GM06990 (cell line): ENCODE results near the gene SFXN1.

Experiments
- DNase-seq: peaks from one replicate; pipeline ENCODE4 v3.0.0-alpha.2; 2011; ENCODE audit not compliant: insufficient read length; ENCODE audit errors: extremely low read depth
- H3K27me3 ChIP-seq: replicated peaks from 2 replicates; pipeline ENCODE4 v1.6.0; 2011; ENCODE audit warnings: low read length; ENCODE audit not compliant: control insufficient read depth, insufficient read depth
- H3K36me3 ChIP-seq: 2 replicates; pipeline ENCODE4 v1.5.1; 2011; ENCODE audit warnings: low read length; ENCODE audit not compliant: control insufficient read depth, insufficient read depth
- H3K4me3 ChIP-seq: replicated peaks from 2 replicates; pipeline ENCODE4 v1.5.1; 2011; ENCODE audit warnings: low read depth, mild to moderate bottlenecking, control low read depth, low read length
- TF ChIP-seq, protein P1 (sequence below): IDR thresholded peaks from 2 replicates; pipeline ENCODE4 v1.5.1; 2011; ENCODE audit warnings: low read length, control low read depth, mild to moderate bottlenecking, inconsistent platforms; ENCODE audit not compliant: insufficient read depth, poor library complexity, severe bottlenecking

Gene SFXN1

DNA sequence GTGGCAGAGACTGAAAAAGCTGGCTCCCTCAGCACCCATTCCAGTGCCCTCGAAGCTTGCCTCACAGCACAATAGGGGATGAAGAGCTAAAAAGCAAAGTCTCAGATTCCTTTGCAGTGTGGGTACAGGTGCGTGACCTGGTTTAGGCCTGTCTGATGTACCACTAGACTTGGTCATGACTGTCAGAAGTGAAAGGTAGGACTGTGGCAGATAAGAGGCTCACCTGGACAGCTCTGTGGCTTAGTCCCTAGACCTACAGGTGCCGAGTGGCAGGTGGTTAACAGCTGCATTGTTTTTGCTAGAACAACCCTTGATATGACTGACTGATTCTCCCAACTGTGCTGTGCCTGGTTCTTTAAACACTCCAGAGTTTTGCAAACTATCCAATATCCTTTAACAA lies 14.7 kb upstream of the SFXN1 start:
- TF ChIP-seq, protein P1, sequence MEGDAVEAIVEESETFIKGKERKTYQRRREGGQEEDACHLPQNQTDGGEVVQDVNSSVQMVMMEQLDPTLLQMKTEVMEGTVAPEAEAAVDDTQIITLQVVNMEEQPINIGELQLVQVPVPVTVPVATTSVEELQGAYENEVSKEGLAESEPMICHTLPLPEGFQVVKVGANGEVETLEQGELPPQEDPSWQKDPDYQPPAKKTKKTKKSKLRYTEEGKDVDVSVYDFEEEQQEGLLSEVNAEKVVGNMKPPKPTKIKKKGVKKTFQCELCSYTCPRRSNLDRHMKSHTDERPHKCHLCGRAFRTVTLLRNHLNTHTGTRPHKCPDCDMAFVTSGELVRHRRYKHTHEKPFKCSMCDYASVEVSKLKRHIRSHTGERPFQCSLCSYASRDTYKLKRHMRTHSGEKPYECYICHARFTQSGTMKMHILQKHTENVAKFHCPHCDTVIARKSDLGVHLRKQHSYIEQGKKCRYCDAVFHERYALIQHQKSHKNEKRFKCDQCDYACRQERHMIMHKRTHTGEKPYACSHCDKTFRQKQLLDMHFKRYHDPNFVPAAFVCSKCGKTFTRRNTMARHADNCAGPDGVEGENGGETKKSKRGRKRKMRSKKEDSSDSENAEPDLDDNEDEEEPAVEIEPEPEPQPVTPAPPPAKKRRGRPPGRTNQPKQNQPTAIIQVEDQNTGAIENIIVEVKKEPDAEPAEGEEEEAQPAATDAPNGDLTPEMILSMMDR = no peak
- Histone ChIP-seq H3K27me3 (no peaks in the 10 kb centered on the region; the same call in 1 of the 2 replicates), H3K36me3 (no peaks in the 10 kb centered on the region), H3K4me3 (no peak overlapping the region)
- DNase-seq = no peak

DNA sequence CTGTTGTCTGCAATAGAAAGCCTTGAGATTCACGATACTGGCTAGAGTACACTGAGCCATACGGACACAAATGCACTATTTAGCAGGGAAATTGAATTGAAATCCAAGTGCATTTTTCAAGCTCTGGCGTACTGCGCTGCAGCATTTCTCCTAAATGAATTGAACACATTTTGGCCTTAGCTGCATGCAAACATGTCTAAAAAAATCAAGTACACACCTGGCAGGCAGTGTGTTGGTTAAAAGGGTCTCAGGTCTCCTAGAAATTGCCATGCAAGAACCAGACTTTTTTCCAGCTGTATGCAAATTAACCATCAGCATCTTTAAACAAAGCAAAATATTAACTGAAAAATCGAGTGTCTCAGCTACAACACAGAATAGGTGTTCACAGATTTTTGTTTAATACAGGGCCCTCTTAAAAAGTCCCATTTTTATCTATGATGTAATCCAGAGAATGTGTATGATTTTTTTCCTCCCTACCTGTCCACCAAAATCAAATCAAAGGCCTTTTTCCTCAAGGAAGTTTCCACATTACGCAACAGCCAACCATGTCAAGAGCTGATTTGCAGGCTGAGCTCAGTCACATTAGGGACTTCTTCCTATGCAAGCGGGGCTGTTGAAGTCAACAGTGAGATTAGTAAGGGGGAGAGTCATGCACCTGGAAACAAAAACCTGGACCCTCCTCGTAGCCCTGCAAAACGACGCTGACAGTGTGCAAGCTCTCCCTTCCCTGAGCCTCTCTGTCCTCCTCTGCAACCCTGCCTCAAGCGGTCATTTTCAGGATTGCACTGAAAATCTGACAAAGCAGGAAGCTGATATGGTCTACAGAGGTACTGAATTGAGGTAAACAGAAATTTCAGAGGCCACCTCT lies 14.1 kb upstream of the SFXN1 start:
- TF ChIP-seq, protein P1 = peak; percentile 81
- no peaks in the 10 kb centered on the region; the same call in 1 of the 2 replicates for H3K27me3 ChIP-seq
- H3K4me3 ChIP-seq = no peak overlapping the region
- H3K36me3 ChIP-seq = no peaks in the 10 kb centered on the region
- no peak for DNase-seq

DNA sequence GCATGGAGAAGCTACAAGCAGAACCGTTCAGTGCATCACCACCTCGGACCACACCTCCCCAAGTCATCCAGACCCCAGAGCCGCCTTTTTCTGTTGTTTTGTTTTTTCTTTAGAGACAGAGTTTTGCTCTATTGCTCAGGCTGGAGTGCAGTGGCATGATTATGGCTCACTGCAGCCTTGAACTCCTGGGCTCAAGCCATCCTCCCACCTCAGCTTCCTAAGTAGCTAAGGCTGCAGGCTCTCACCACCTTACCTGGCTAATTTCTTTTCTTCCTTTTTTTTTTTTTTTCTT lies 13.5 kb upstream of the SFXN1 start:
- Histone ChIP-seq H3K36me3 (no peaks in the 10 kb centered on the region), H3K27me3 (no peaks in the 10 kb centered on the region; the same call in 1 of the 2 replicates)

DNA sequence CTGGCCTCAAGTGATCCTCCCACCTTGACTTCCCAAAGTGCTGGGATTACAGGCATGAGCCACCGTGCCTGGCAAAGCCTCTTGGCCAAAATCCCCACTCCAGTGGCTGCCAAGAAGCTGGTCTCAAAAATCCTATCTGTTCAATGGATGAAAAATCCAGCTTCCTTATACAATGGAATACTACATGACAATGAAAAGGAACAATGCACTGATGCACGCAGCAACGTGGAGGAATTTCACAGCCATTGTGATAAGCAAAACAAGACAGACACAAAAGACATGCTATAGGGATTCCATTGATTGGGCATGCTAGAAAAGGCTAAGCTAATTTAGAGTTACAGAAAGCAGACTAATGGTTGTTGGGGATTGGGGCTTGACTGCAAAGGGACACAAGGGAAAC lies 13.1 kb upstream of the SFXN1 start:
- H3K36me3 ChIP-seq = no peaks in the 10 kb centered on the region
- H3K27me3 ChIP-seq = no peaks in the 10 kb centered on the region; the same call in 1 of the 2 replicates
- TF ChIP-seq, protein P1 = no peak
- H3K4me3 ChIP-seq = no peak overlapping the region
- no peak for DNase-seq

More for the DNA sequence above, 13.5 kb upstream of the SFXN1 start:
- TF ChIP-seq, protein P1 = no peak
- no peak overlapping the region for H3K4me3 ChIP-seq
- no peak for DNase-seq

DNA sequence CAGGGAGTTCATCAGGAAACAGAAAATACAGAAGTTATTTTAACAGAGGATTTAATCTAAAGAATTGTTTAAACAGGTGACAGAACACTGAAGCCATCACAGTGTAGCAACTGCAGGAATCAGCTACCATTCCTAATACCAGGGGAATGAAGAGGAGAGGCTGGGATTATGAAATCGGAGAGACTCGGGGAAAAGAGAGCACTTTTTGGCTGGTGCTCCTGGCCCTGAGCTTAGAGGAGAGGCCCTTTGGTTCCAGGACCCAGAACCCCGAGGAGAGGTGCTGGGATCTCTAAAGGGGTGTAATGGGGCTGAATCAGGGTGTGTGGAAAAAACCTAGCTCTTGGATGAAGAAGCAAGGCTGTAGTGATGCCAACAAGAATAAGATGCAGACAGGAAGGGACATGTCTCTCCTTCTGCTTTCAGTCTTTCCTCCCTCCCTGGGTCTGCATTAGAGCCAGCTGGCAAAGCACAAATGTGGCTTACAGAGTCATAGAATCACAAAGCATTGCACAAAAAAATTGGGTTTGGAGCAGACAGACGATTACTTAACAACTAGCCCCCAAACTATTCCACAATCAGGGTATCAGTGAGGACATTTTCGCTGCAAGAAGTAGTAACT lies 11.6 kb upstream of the SFXN1 start:
- Histone ChIP-seq H3K4me3 (no peak overlapping the region), H3K27me3 (no peaks in the 10 kb centered on the region), H3K36me3 (no peaks in the 10 kb centered on the region)
- TF ChIP-seq, protein P1 = no peak
- DNase-seq = no peak
